SH-SY5Y (cell line): ENCODE data around the gene NEO1.

Experiments
- GATA2 ChIP-seq: IDR thresholded peaks from 2 replicates; pipeline ENCODE4 v1.6.1; 2011; ENCODE audit warnings: mild to moderate bottlenecking, low read depth, low read length
- GATA3 ChIP-seq: IDR thresholded peaks from 2 replicates; pipeline ENCODE4 v1.6.1; 2011; ENCODE audit warnings: low read depth, mild to moderate bottlenecking, low read length, moderate library complexity

DNA sequence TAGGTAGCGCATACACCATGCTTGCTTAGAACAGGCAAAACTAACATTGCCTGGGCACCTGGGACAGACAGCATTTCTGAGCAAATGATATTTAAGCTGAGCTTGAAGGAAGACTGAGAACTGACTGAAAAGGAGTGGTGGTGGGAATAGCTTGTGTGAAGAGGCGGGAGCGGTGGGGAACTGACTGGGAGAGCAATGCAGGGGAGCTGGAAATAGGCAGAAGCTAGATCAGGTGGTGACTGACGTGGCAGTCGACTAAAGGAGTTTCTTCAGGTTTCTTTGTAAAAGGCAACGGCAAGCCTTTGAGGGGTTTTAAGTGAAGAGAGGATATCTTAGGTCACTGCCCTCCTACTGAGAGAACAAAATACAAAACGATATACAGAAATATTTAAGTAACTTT lies 61.8 kb downstream of the NEO1 start:
- TF ChIP-seq GATA2 (no peak), GATA3 (no peak)
